Fibroblast of lung (primary cell): Measurements from ENCODE around the gene TMEM258.

ENCODE experiments used
- CTCF ChIP-seq, 2 donors: IDR thresholded peaks in 1 of 2; conservative IDR thresholded peaks in 1 of 2; 1 replicate in 1 of 2; 2 replicates in 1 of 2; pipeline ENCODE4 v1.5.1; 2011 to 2012; ENCODE audit warnings: low read length in 2 of 2, control low read depth in 1 of 2, inconsistent platforms in 1 of 2, low read depth in 1 of 2, mild to moderate bottlenecking in 1 of 2
- EZH2 ChIP-seq: IDR thresholded peaks from 2 replicates; pipeline ENCODE4 v1.5.1; 2012; ENCODE audit warnings: low read length, control low read depth, mild to moderate bottlenecking; ENCODE audit errors: missing control alignments

- TF ChIP-seq CTCF (conservative IDR thresholded peaks at IDR 0.05 in 1 of 2, IDR thresholded peaks at IDR 0.05 in 1 of 2; ENCODE audit: low read depth in 1 of 2, low read length in 2 of 2) (no peak), EZH2 (no peak)
Observed at GRCh38 chr11:61803889-61804647, 11.7 kb upstream of the TMEM258 start.
